K562 (cell line): ENCODE measurements around the gene CD34. TPM values are rescaled to one million over a fixed set of nuclear protein-coding genes. Genes with fewer than 3 reads are reported as not detected.

Source experiments
- ATF7 ChIP-seq: fragments of 450-650 bp; IDR thresholded peaks from 2 replicates; pipeline ENCODE4 v1.7.1; 2014; ENCODE audit warnings: mild to moderate bottlenecking, moderate library complexity
- CCNT2 ChIP-seq: IDR thresholded peaks from 2 replicates; pipeline ENCODE4 v1.6.1; 2011; ENCODE audit warnings: borderline replicate concordance, low read depth, mild to moderate bottlenecking, moderate library complexity, mixed read lengths, low read length; ENCODE audit not compliant: insufficient read length; ENCODE audit errors: extremely low read depth
- IRF2 ChIP-seq: sonication (generic); formaldehyde crosslinking; IDR thresholded peaks from 2 replicates; pipeline ENCODE4 v1.8.1; 2022; ENCODE audit warnings: mild to moderate bottlenecking, missing genetic modification reagents
- JUND ChIP-seq, 2 experiments: IDR thresholded peaks; 2 replicates in 1 of 2; 3 replicates in 1 of 2; pipeline ENCODE4 v1.6.1; 2011; ENCODE audit warnings: borderline replicate concordance in 2 of 2, low read depth in 2 of 2, low read length in 2 of 2, improper control_type of control experiment in 1 of 2, missing biosample characterization in 1 of 2, missing genetic modification characterization in 1 of 2, missing genetic modification reagents in 1 of 2
- KLF1 ChIP-seq: fragments of 450-650 bp; IDR thresholded peaks from 2 replicates; pipeline ENCODE4 v1.6.1; 2016; ENCODE audit warnings: missing genetic modification characterization, missing compliant biosample characterization
- LCOR ChIP-seq: sonication (generic); formaldehyde crosslinking; IDR thresholded peaks from 2 replicates; pipeline ENCODE4 v1.8.0; 2022; ENCODE audit warnings: mild to moderate bottlenecking, missing genetic modification reagents
- MTA3 ChIP-seq: fragments of 450-650 bp; formaldehyde crosslinking; IDR thresholded peaks from 2 replicates; pipeline ENCODE4 v1.6.1; 2017; ENCODE audit warnings: mild to moderate bottlenecking, borderline replicate concordance
- NR4A1 ChIP-seq, 2 experiments: fragments of 250-450 bp in 1 of 2; fragments of 450-650 bp in 1 of 2; sonication (Bioruptor Pico) in 1 of 2; IDR thresholded peaks; 2 replicates each; pipeline versions ENCODE4 v1.4.0 to v1.6.1; 2016 to 2020; ENCODE audit warnings: mild to moderate bottlenecking in 2 of 2, missing compliant biosample characterization in 1 of 2, missing genetic modification characterization in 1 of 2, moderate library complexity in 1 of 2
- POLR2B ChIP-seq: fragments of 450-650 bp; IDR thresholded peaks from 2 replicates; pipeline ENCODE4 v1.6.1; 2018; ENCODE audit warnings: low read depth; ENCODE audit not compliant: partially characterized antibody
- POLR3G ChIP-seq: IDR thresholded peaks from 2 replicates; pipeline ENCODE4 v1.6.1; 2011; ENCODE audit not compliant: insufficient read length, insufficient replicate concordance; ENCODE audit errors: extremely low read depth
- POU5F1 ChIP-seq: fragments of 150-350 bp; IDR thresholded peaks from 2 replicates; pipeline ENCODE4 v1.6.1; 2014; ENCODE audit warnings: borderline replicate concordance, low read length, low read depth, mild to moderate bottlenecking; ENCODE audit not compliant: partially characterized antibody
- PRPF4 ChIP-seq: fragments of 200-400 bp; formaldehyde crosslinking; IDR thresholded peaks from one replicate; pipeline ENCODE4 v1.6.1; 2017; ENCODE audit warnings: low read length, low read depth, mild to moderate bottlenecking; ENCODE audit not compliant: insufficient read depth, poor library complexity, severe bottlenecking
- polyA plus RNA-seq, 8 experiments: library from polyadenylated mRNA; depleted of rRNA in 4 of 8; stranded (reverse) in 5 of 8; unstranded in 3 of 8; fragments of >200 nt; fragmentation: Nextera tagmentation in 2 of 8; fragmentation: Illumina TruSeq in 1 of 8; extraction: Ambion mirVana in 2 of 8; extraction: Trizol in 1 of 8; gene quantifications; 2 replicates each; pipeline versions ENCODE4 v1.2.1 to v1.2.3, GENCODE V29; 2011 to 2014; ENCODE audit warnings: inconsistent platforms in 1 of 8, missing spikeins in 1 of 8
- total RNA-seq, 7 experiments: library from RNA; depleted of rRNA in 6 of 7; stranded (reverse); fragments of >200 nt in 6 of 7; fragmentation: Illumina TruSeq in 2 of 7; extraction: Trizol in 2 of 7; gene quantifications; 2 replicates each; pipeline versions ENCODE4 v1.2.1 to v1.2.3, GENCODE V29; 2011 to 2021; ENCODE audit warnings: low replicate concordance in 1 of 7
- TF ChIP-seq, protein P1 (sequence below), 2 experiments: fragments of 450-650 bp; IDR thresholded peaks; 2 replicates each; pipeline ENCODE4 v1.6.1; 2018; ENCODE audit warnings: mild to moderate bottlenecking in 2 of 2, low read depth in 1 of 2; ENCODE audit not compliant: partially characterized antibody in 2 of 2
- TF ChIP-seq, protein P2 (sequence below): fragments of 250-450 bp; sonication (Bioruptor Pico); IDR thresholded peaks from 2 replicates; pipeline ENCODE4 v1.8.0; 2022; ENCODE audit warnings: inconsistent platforms
- TF ChIP-seq, protein P3 (sequence below): conservative IDR thresholded peaks from 2 replicates; pipeline ENCODE4 v1.6.1; 2011; ENCODE audit warnings: low read depth, mild to moderate bottlenecking, low read length; ENCODE audit not compliant: control insufficient read depth

Gene CD34
- total and polyA plus RNA-seq, 9 of the 15 experiments (the other 6 are each of a cell fraction or from before 2014, with no cell fraction given), result not detected

DNA sequence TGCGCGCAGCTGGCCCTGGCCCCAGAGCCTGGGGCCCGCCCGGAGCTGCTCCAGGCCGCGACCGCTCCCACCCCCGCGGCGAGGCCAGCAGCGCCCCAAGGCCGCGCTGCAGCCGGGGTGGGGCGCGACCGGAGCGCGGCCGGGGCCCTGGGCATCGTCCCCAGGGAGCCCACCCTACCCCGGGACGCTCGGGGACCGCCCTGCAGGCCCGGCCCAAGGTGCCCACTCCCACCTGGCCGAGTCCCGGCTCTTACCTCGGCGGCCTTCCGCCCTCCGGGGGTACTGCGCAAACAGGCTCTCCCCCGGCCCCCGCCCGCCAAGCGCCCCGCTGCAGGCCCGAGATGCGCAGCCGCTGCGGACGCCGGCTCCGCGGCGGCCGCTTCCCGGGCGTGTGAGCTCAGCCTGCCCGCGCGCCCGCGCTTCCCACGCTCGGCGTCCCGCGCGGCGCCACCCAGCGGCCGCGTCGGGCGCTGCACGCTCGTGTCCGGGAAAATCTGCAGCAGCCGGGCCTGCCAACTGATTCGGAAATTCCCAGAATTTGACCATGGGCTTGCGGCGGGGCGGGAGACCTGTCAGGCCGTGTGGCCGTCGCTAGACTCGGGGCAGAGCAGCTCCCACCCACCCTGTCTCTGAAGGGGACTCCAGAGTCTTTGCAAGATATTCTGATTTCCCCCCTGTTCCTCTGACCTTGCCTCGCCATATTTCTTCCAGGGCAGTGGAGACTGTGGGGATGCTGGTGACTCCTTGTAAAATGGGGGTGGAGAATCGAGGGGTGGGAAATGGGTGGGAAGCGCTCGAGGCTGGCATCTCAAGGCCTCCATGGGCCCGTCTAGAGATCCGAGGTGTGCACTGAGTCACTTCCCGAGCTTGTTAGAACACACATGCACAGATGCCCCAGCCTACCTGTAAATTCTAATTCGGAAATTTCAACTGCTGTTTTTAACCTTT lies 41.9 kb downstream of the CD34 start (continued):
- TF ChIP-seq POU5F1 (no peak), KLF1 (peak; percentile 14; the same call in 1 of the 2 replicates), PRPF4 (no peak), ATF7 (no peak; the same call in 1 of the 2 replicates), POLR2B (no peak), NR4A1 (CRISPR knock-in tag; IDR thresholded peaks at IDR 0.05) (no peak; the same call in 1 of the 2 replicates), NR4A1 (tag; IDR thresholded peaks at IDR 0.05) (0 out of 2 replicates have a peak, but pooled peaks have one; percentile 43), JUND (IDR thresholded peaks at IDR 0.05; ENCODE audit: borderline replicate concordance, low read depth, low read length) (0 out of 2 replicates have a peak, but pooled peaks have one; percentile 39), JUND (tag; IDR thresholded peaks at IDR 0.05; ENCODE audit: borderline replicate concordance, low read depth, low read length) (no peak; the same call in 2 of the 3 replicates), LCOR (CRISPR knock-in tag) (no peak), IRF2 (CRISPR knock-in tag) (no peak), POLR3G (no peak), CCNT2 (peak; percentile 90), MTA3 (peak; percentile 50; the same call in 1 of the 2 replicates)
- TF ChIP-seq, protein P1, sequence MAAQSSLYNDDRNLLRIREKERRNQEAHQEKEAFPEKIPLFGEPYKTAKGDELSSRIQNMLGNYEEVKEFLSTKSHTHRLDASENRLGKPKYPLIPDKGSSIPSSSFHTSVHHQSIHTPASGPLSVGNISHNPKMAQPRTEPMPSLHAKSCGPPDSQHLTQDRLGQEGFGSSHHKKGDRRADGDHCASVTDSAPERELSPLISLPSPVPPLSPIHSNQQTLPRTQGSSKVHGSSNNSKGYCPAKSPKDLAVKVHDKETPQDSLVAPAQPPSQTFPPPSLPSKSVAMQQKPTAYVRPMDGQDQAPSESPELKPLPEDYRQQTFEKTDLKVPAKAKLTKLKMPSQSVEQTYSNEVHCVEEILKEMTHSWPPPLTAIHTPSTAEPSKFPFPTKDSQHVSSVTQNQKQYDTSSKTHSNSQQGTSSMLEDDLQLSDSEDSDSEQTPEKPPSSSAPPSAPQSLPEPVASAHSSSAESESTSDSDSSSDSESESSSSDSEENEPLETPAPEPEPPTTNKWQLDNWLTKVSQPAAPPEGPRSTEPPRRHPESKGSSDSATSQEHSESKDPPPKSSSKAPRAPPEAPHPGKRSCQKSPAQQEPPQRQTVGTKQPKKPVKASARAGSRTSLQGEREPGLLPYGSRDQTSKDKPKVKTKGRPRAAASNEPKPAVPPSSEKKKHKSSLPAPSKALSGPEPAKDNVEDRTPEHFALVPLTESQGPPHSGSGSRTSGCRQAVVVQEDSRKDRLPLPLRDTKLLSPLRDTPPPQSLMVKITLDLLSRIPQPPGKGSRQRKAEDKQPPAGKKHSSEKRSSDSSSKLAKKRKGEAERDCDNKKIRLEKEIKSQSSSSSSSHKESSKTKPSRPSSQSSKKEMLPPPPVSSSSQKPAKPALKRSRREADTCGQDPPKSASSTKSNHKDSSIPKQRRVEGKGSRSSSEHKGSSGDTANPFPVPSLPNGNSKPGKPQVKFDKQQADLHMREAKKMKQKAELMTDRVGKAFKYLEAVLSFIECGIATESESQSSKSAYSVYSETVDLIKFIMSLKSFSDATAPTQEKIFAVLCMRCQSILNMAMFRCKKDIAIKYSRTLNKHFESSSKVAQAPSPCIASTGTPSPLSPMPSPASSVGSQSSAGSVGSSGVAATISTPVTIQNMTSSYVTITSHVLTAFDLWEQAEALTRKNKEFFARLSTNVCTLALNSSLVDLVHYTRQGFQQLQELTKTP (IDR thresholded peaks at IDR 0.05; ENCODE audit: low read depth in 1 of 2, partially characterized antibody in 2 of 2), result no peak
- TF ChIP-seq, protein P2, sequence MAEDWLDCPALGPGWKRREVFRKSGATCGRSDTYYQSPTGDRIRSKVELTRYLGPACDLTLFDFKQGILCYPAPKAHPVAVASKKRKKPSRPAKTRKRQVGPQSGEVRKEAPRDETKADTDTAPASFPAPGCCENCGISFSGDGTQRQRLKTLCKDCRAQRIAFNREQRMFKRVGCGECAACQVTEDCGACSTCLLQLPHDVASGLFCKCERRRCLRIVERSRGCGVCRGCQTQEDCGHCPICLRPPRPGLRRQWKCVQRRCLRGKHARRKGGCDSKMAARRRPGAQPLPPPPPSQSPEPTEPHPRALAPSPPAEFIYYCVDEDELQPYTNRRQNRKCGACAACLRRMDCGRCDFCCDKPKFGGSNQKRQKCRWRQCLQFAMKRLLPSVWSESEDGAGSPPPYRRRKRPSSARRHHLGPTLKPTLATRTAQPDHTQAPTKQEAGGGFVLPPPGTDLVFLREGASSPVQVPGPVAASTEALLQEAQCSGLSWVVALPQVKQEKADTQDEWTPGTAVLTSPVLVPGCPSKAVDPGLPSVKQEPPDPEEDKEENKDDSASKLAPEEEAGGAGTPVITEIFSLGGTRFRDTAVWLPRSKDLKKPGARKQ (CRISPR knock-in tag), result no peak
- TF ChIP-seq, protein P3, sequence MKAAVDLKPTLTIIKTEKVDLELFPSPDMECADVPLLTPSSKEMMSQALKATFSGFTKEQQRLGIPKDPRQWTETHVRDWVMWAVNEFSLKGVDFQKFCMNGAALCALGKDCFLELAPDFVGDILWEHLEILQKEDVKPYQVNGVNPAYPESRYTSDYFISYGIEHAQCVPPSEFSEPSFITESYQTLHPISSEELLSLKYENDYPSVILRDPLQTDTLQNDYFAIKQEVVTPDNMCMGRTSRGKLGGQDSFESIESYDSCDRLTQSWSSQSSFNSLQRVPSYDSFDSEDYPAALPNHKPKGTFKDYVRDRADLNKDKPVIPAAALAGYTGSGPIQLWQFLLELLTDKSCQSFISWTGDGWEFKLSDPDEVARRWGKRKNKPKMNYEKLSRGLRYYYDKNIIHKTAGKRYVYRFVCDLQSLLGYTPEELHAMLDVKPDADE, result peak; percentile 43; the same call in 1 of the 2 replicates
